Heart left ventricle (tissue), 16 donors: ENCODE results near the gene UBE2E3. TPM values are rescaled to one million over a fixed set of nuclear protein-coding genes. Genes with fewer than 3 reads are reported as not detected.

Source experiments
- ATAC-seq, 4 donors: fragments of 200-7000 bp; cut with Tn5 transposase; one replicate each; pipeline ENCODE4 v1.9.1; 2020 to 2022; ENCODE audit warnings: moderate library complexity in 4 of 4, mild to moderate bottlenecking in 3 of 4, moderate number of reproducible peaks in 1 of 4
- DNase-seq, 5 donors: peaks; one replicate each; pipeline ENCODE4 v3.0.0-alpha.2; 2020
- H3K27ac ChIP-seq, 12 donors: fragments of 200-600 bp; sonication (generic) in 4 of 12; one replicate each; pipeline versions ENCODE4 v1.5.0 to v1.8.0; 2016 to 2022; ENCODE audit warnings: mild to moderate bottlenecking in 2 of 12
- H3K27me3 ChIP-seq, 9 donors: fragments of 200-600 bp; sonication (generic) in 2 of 9; one replicate each; pipeline versions ENCODE4 v1.5.1 to v1.8.0; 2016 to 2022; ENCODE audit warnings: mild to moderate bottlenecking in 3 of 9
- H3K36me3 ChIP-seq, 9 donors: fragments of 200-600 bp; sonication (generic) in 2 of 9; one replicate each; pipeline versions ENCODE4 v1.5.0 to v1.8.0; 2018 to 2022; ENCODE audit warnings: mild to moderate bottlenecking in 2 of 9
- H3K4me1 ChIP-seq, 12 donors: fragments of 200-600 bp; sonication (generic) in 4 of 12; one replicate each; pipeline versions ENCODE4 v1.5.0 to v1.8.0; 2016 to 2022; ENCODE audit warnings: mild to moderate bottlenecking in 3 of 12
- H3K4me3 ChIP-seq, 12 donors: fragments of 200-600 bp; sonication (generic) in 4 of 12; one replicate each; pipeline versions ENCODE4 v1.5.0 to v1.8.0; 2017 to 2022; ENCODE audit warnings: mild to moderate bottlenecking in 9 of 12, moderate library complexity in 4 of 12
- H3K9me3 ChIP-seq, 12 donors: fragments of 200-600 bp; sonication (generic) in 4 of 12; one replicate each; pipeline versions ENCODE4 v1.5.0 to v1.8.0; 2016 to 2022; ENCODE audit warnings: mild to moderate bottlenecking in 1 of 12
- CTCF ChIP-seq, 12 donors: fragments of 200-600 bp; sonication (generic) in 4 of 12; IDR thresholded peaks; one replicate each; pipeline versions ENCODE4 v1.5.0 to v1.8.0; 2018 to 2022; ENCODE audit warnings: antibody characterized with exemption in 12 of 12, mild to moderate bottlenecking in 5 of 12
- POLR2A ChIP-seq, 2 donors: fragments of 450-650 bp; IDR thresholded peaks; one replicate each; pipeline ENCODE4 v1.6.1; 2017; ENCODE audit warnings: antibody characterized with exemption in 2 of 2, mild to moderate bottlenecking in 2 of 2, moderate library complexity in 2 of 2
- WGBS, 4 donors: extraction: QIAGEN DNeasy Blood & Tissue Kit in 2 of 4; methylation state at CpG; one replicate each; pipeline versions ENCODE4 v1.1.5 to v1.1.7; 2013 to 2018; 5-methylcytosine and 5-hydroxymethylcytosine counted together
- intact Hi-C, 10 donors: fragments of 100-400 bp; cut with DNase I; formaldehyde crosslinking; loops; one replicate each; pipeline versions ENCODE4 v1.11.1 to v1.14.2; 2022
- polyA plus RNA-seq, 2 donors: library from polyadenylated mRNA; stranded (reverse); fragments of 200-250 nt; gene quantifications; one replicate each; pipeline ENCODE4 v1.2.3, GENCODE V29; 2013
- total RNA-seq, 9 donors: library from RNA; depleted of rRNA in 2 of 9; stranded (reverse); fragments of >200 nt in 2 of 9; fragmentation: NEBNext Ultra II Directional in 3 of 9; extraction: Animal tissue kit (Norgen Biotek cat#: 25700) in 3 of 9; gene quantifications; one replicate each; pipeline versions ENCODE4 v1.1.0 to v1.2.4, GENCODE V29; 2016 to 2023
- donor health status: ischemic (EF 13 %, LVEDD 7.1; RV severe dilation, severe dysfunction).
- donor health status: healthy with polysubstance abuse.
- donor health status: DM: no; HTN: yes; CAD: no.
- donor health status: DM: no; HTN: no; CAD: no.
- donor health status: ischemic (EF 25% LVEDD 6.9; RV normal size, moderate dysfunction).
- donor health status: ischemic (EF 25% LVEDD 5.7; RV mildly dilated, moderate dysfunction).
- donor health status: healthy.
- donor health status: DM: yes; HTN: yes; CAD: no.
- donor health status: ischemic (EF 35%, LVEDD 5.7; RV mildly dilated, moderate dysfunction).
- donor health status: nonischemic (EF 11% LVEDD 7.7; RV severe dilation, severe dysfunction).
- donor health status: DM: yes; HTN: yes; CAD: no.
- donor health status: PGD.
- donor health status: ischemic (EF 29% LVEDD 5.4; RV normal size, mild dysfunction).
- donor health status: nonischemic (EF 23%, LVEDD 6.1; RV moderate dilation, normal function).

The UBE2E3 gene
- total and polyA plus RNA-seq, 11 donors, result 27.0 to 66.5 (median 52.0) TPM

- H3K9me3 ChIP-seq, result no peaks in the 10 kb centered on the region
- WGBS, 4 donors, result 0 to 53% (median 16%) methylated on average over 1 of the region's 1 CpG
- H3K36me3 ChIP-seq, result no peaks in the 10 kb centered on the region
- intact Hi-C loops, result no loop called here
- no peak overlapping the region for H3K27ac ChIP-seq
- DNase-seq (no peak), ATAC-seq (no peak)
- H3K4me1 ChIP-seq, result no peaks in the 10 kb centered on the region
- no peak overlapping the region for H3K4me3 ChIP-seq
- TF ChIP-seq POLR2A (IDR thresholded peaks at IDR 0.05) (no peak), CTCF (IDR thresholded peaks at IDR 0.05) (no peak)
- no peaks in the 10 kb centered on the region for H3K27me3 ChIP-seq
These were observed 30.5 kb upstream of the UBE2E3 start for GRCh38 chr2:180949896-180950295.

- Histone ChIP-seq H3K36me3 (no peaks in the 10 kb centered on the region), H3K9me3 (no peaks in the 10 kb centered on the region), H3K4me1 (no peaks in the 10 kb centered on the region), H3K27ac (no peak overlapping the region), H3K4me3 (no peak overlapping the region), H3K27me3 (no peaks in the 10 kb centered on the region)
- TF ChIP-seq POLR2A (IDR thresholded peaks at IDR 0.05) (no peak), CTCF (IDR thresholded peaks at IDR 0.05) (no peak)
- 85 to 92% (median 88%) methylated on average over 2 of the region's 2 CpGs for WGBS, 4 donors
- DNase-seq, result no peak
- ATAC-seq, result no peak
- intact Hi-C loops, result no loop called here
These were observed 28.3 kb upstream of the UBE2E3 start for GRCh38 chr2:180952082-180952481.

DNA sequence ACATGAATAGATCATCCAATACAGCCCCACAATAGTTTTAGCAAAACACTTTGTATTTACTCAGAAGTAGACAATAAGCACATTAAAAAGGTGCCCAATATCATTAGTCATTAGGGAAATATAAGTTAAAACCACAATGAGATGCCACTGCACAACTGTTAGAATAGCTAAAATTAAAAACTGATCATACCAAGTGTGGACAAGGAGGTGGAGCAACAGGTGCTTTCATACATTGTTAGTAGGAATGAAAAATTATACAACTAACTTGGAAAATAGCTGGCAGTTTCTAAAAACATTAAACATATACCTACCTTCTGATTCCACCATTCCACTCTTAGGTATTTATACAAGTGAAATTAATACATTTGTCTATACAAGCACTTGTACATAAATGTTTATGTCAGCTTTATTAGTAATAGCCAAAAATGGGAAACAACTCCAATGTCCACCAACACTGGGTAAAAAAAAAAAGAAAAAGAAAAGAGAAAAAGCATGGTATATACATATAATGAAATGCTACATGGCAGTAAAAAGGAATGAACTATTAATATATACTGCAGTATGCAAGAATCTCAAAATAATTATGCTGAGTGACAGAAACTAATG lies 27.6 kb upstream of the UBE2E3 start:
- ATAC-seq, result no peak

DNA sequence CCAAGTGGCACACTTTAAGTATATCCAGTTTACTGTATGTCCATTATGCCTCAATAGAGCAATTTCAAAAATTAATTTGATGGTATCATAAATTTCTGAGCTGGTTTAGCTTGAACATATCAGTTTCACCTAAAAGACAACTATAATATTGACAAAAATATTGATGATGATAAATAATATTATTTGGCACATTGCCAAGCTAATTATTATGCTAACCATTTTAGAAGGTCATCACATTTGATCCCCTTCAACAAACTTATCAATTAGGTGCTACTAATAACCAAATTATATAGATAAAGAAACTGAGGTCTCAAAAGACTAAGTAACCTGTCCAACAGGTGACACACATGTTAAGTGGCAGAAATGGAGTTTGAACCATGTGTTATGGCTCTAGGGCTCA lies 26.9 kb upstream of the UBE2E3 start:
- Histone ChIP-seq H3K36me3 (no peaks in the 10 kb centered on the region), H3K4me3 (no peak overlapping the region), H3K27me3 (no peaks in the 10 kb centered on the region), H3K9me3 (no peaks in the 10 kb centered on the region), H3K27ac (no peak overlapping the region), H3K4me1 (no peaks in the 10 kb centered on the region)
- no peak for DNase-seq
- no peak for ATAC-seq
- TF ChIP-seq POLR2A (IDR thresholded peaks at IDR 0.05) (no peak), CTCF (IDR thresholded peaks at IDR 0.05) (no peak)
- intact Hi-C loops, result no loop called here

More for the DNA sequence above, 27.6 kb upstream of the UBE2E3 start:
- TF ChIP-seq POLR2A (IDR thresholded peaks at IDR 0.05) (no peak), CTCF (IDR thresholded peaks at IDR 0.05) (no peak)
- H3K9me3 ChIP-seq, result no peaks in the 10 kb centered on the region
- H3K27ac ChIP-seq, result no peak overlapping the region
- no peaks in the 10 kb centered on the region for H3K4me1 ChIP-seq
- H3K4me3 ChIP-seq, result no peak overlapping the region
- H3K36me3 ChIP-seq, result no peaks in the 10 kb centered on the region
- no peaks in the 10 kb centered on the region for H3K27me3 ChIP-seq
- intact Hi-C loops, result no loop called here
- DNase-seq, result no peak
